HG03571 (cell line): ENCODE measurements around the gene STK32A.

Source experiments
- ATAC-seq: cut with Tn5 transposase; IDR thresholded peaks from one replicate; pipeline ENCODE4 v1.9.1; 2021; ENCODE audit not compliant: unreplicated experiment

STK32A gene

DNA sequence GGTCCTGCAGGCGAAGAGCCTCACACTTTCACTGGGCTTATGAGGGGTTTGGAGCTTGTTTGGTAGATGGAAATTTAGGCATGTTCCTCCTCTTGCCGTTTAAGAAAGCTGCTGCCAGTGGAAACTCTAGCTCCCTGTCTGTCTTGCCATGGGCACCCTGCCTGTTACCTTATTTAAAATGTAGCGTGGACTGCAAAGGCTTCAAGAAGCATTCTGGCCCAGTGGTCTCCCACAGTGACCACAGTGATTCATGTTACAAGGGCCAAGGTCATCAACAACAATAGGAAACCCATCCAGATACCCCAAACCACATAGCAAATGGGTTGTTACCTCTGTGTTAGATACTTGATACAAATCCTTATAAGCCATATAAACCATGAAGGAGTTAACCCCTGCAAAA lies 178.4 kb downstream of the STK32A start:
- ATAC-seq = no peak

DNA sequence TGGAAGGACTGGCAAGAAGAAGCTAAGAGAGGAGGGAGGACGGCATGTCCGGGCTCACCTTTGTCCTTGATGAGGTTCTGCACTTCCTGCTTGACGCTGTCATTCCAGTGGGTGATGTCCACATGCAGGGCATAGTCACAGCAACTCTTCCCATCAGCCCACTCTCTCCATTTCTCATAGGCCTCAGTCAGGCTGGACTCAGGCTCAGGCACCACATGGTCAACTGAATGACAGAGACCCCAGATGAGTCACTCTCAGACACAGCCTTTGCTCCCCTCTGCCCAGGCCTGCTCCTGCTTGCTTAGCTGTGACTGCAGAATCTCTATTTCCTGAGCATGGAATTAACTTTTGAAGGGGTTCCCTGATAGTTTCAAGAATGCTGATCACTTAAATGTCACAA lies 180.8 kb downstream of the STK32A start:
- no peak for ATAC-seq

DNA sequence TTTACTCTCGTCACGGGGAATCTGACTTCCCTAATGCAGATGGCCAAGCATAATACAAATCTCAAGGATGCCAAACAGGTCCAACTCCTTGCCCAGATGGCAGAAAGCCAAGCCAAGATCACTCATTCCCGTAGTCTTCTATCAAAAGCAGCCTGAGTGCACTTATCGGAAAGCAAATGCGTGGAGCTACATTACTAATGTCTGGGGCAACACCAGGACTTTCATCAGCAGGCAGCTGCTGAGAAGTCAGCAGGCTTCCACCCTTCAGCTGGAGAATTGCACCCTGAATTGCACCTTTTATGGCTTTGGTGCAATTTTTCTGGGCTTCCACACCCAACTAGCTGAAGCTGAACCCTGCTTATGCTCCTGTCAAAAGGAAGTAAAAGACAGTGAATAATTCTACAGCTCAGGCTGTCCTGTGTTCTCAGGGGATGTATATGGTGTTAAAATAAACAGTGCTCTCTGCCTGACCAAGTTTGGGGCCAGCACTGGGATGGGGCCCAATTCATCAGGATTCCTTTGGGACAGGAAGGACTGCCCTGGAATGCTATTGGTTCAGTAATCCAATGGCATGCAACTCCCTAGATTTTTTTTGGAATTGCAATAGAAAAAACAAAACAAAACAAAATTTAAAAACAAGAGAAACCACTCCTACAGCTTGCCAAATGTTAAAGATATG lies 182.4 kb downstream of the STK32A start:
- ATAC-seq = no peak

DNA sequence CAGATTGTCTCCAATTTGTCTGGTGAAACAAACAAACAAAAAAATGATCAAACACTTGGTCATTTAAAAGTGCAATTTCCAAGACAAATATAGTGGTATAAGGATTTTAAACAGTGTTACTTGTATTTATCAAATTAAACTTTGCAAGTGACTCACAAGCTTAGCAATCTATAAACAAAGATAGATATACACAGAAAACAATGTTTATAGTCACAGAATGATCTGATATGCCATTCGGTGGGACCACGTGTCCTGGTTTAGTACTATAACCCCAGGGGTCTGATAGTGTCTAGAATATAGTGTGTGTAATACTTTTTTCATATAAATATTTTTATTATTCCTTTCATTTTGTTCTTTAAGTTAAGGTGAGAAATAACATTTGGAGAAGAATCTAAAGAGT lies 183.8 kb downstream of the STK32A start:
- no peak for ATAC-seq

DNA sequence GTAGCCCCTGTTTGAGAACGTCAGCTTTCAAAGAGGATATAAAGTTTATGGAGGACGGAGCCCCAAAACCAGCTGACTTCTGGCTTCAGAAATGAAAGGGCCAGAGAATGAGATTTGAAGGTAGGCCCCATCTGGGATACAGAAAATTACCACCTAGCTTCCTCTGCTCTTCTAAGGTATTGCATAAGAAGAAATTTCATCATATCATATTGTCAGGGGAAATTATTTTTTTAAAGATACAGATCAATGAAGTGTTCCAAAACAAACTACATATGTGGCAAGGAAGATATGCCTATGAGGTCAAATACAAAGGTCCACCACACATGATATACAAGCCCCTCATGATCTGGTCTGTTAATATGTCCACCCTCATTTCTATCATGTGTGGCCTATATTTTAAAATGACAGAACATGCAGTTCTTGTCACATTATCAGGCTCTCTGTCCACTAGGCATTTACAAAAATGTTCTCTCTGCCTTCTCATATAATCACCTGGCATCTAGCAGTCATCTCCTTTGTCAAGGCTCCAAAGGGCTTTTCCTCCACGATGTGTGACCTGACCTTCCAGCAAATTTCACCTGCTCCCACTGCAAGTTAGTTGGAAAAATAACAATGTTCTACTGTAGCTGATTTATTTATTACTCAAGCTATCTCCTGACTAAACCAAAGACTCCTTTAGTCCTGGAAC lies 192.0 kb downstream of the STK32A start:
- ATAC-seq = no peak

DNA sequence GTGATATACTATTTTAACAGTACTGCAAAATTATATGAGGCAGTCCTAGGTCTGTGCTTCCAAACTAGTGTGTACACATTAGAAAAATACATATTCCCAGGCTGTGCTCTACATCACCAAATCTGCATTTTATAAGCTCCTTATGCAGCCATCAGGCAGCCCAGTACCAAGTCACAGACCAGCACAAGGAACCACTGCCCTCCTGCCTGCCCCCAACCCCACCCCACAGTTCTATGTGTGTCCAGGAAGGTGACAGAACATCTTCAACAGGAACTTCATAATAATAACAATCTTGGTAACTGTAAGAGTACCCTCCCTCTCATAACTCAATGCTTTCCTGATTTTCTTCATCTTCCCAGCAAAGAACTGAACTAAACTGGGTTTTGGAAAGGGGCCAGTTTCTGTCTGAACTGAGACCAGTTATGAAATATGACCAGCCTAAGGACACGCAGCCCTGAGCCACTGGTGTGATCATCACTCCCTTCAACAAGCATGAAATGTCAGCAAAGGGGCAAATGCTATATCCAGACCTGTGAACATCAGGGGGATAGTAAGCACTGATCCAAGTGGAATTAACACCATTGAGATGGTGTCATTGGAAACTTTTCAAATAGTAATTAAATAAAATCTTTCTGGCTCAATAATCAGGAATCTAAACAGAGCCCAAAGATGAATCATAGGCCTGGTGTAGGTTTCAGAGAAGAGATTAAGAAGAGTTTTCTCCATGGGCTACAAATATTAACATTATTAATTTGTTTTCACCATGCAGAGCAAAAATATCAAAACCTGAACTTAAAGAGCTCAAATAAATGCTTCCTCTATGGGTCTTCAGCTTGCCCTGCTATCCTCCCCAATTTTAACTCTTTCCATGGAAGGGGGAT lies 192.9 kb downstream of the STK32A start:
- ATAC-seq = no peak

DNA sequence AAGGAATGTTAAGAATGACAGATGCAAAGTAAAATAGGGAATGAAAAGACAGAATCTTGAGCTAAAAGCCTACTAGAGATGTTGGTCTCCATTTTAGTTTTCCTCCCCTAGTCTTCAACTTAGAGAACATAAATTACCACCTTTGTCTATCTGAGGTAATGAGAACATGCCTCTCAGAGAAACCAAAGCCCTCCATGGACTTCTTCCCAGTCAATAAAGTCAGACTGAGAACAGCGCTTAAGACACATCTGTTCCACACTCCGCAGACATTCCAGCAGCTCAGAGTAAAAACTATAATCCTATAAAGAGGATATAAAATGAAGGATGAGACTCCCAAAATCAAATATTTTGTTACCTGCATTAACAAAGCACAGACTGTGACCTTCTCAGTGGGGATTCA lies 195.8 kb downstream of the STK32A start:
- no peak for ATAC-seq

DNA sequence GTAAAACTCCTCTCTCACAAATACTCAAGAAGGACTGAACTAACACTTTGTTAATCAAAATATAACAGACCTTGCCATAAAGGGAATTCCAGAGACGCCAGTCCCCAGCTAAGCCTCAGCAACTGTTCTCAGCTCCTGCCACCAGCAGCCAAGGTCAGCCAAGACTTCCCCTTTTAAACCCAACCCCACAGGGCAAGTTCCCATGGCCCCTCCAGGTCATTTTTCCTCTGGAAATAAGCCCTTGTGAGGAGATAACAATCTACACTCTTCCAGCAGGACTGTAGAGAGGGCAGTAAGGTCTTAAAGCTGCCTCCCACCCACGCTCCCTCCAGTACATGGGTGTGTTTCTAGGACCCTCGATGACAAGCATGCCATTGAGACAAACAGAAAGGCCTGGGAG lies 196.8 kb downstream of the STK32A start:
- no peak for ATAC-seq

DNA sequence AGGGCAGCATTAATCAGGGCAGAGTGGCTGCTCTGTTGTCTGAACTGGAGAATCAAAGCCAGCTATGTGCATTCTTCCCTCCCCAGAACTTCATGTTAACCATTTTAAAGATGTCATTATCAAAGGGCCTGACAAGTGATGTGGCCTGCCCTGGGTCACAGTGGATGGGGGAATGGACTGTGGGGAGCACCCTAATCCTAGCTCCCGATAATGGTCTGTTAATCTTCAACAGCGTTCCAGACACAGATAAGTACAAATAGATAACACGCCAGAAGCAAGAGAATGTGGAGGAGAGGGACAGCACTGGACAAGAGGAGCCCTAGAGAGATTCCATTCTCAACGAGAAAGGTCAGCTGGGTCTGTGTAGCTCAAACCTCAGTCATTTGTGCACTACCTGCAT lies 197.5 kb downstream of the STK32A start:
- no peak for ATAC-seq

DNA sequence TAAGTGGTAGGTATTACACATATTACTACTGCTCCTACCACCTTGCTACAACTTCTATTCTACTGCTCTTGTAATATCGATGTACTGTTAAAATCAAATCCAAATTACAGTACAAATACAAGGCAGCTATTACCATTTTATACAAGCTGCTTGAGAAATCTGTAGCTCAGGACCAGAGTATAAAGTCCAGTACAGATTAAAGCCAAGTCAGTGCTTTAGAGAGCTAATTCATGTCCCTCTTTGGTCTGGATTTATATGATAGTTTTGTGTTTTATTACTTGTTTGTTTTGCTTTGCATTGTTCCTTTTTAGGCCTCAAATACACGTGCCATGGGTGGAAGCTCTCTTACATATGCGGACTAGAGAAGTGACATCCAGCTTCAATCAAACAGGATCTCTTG lies 199.2 kb downstream of the STK32A start:
- ATAC-seq = no peak

DNA sequence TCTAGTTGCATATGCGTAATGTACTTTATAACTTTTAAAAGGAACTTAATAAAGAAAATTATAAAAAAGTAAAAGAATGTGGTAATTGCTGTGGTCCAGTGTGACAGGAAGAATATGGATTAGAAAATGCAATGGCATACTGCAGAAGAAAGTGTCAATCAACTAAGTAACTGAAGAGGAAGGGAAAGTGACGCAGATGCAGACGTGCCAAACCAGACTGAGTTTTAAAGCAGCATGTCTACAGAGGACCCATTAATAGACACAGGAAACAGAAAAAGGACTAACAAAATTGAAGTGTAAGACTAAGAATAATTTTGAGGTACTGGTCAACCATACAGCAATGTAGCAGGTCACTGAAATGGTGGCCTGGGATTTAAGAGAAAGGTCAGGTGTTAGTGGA lies 201.8 kb downstream of the STK32A start:
- no peak for ATAC-seq

DNA sequence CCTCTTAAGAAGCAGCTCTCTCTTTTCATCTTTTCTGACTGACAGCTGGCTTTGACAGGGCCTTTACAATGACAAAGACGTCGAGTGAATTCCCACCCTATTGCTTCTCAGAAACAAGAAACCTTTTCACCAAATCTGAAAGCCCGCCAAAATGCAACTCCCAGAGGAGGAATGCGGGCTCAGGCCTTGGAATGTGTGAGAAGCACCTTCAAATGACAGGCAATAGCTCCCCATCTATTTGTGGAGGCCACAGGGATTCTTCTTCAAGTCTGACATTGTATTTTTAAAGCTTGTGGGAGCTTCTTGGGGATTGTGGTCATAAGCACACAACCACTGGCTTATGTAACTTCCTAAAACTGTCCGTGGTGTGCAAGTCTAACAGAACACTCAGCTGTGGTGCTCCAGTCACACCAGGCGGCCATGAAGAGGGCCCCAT lies 202.4 kb downstream of the STK32A start:
- ATAC-seq = no peak
